HL-60 (cell line): ENCODE measurements around the gene FRMPD2.

Experiments
- POLR2AphosphoS5 ChIP-seq: IDR thresholded peaks from 2 replicates; pipeline ENCODE4 v1.6.1; 2012; ENCODE audit warnings: low read depth
- TF ChIP-seq, protein P1 (sequence below): IDR thresholded peaks from one replicate; pipeline ENCODE4 v1.5.1; 2011; ENCODE audit warnings: low read length, control low read depth, inconsistent platforms; ENCODE audit not compliant: insufficient read depth
- TF ChIP-seq, protein P2 (sequence below): IDR thresholded peaks from 2 replicates; pipeline ENCODE4 v1.6.1; 2012; ENCODE audit warnings: low read depth; ENCODE audit not compliant: insufficient replicate concordance

DNA sequence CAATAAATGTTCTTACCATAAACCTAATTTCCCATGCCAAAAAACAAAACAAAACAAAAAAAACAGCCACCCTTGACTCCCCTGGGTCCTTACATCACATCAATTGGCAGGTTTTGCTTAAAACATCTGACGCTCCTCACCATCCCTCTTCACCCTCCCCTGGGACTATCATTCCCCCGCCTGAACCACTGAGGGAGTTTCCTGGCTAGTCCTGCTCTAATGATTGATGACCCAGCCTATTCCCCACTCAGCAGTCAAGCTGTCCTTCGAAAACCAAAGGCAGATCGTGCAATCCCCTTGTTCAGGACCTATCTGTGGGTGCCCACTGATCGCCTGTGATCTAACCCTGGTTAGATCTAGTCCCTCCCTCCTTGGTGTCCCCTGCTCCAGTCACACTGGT is 11.2 kb upstream of the FRMPD2 start:
- TF ChIP-seq, protein P1, sequence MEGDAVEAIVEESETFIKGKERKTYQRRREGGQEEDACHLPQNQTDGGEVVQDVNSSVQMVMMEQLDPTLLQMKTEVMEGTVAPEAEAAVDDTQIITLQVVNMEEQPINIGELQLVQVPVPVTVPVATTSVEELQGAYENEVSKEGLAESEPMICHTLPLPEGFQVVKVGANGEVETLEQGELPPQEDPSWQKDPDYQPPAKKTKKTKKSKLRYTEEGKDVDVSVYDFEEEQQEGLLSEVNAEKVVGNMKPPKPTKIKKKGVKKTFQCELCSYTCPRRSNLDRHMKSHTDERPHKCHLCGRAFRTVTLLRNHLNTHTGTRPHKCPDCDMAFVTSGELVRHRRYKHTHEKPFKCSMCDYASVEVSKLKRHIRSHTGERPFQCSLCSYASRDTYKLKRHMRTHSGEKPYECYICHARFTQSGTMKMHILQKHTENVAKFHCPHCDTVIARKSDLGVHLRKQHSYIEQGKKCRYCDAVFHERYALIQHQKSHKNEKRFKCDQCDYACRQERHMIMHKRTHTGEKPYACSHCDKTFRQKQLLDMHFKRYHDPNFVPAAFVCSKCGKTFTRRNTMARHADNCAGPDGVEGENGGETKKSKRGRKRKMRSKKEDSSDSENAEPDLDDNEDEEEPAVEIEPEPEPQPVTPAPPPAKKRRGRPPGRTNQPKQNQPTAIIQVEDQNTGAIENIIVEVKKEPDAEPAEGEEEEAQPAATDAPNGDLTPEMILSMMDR: no peak
- TF ChIP-seq, protein P2, sequence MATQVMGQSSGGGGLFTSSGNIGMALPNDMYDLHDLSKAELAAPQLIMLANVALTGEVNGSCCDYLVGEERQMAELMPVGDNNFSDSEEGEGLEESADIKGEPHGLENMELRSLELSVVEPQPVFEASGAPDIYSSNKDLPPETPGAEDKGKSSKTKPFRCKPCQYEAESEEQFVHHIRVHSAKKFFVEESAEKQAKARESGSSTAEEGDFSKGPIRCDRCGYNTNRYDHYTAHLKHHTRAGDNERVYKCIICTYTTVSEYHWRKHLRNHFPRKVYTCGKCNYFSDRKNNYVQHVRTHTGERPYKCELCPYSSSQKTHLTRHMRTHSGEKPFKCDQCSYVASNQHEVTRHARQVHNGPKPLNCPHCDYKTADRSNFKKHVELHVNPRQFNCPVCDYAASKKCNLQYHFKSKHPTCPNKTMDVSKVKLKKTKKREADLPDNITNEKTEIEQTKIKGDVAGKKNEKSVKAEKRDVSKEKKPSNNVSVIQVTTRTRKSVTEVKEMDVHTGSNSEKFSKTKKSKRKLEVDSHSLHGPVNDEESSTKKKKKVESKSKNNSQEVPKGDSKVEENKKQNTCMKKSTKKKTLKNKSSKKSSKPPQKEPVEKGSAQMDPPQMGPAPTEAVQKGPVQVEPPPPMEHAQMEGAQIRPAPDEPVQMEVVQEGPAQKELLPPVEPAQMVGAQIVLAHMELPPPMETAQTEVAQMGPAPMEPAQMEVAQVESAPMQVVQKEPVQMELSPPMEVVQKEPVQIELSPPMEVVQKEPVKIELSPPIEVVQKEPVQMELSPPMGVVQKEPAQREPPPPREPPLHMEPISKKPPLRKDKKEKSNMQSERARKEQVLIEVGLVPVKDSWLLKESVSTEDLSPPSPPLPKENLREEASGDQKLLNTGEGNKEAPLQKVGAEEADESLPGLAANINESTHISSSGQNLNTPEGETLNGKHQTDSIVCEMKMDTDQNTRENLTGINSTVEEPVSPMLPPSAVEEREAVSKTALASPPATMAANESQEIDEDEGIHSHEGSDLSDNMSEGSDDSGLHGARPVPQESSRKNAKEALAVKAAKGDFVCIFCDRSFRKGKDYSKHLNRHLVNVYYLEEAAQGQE: no peak
- no peak for TF ChIP-seq POLR2AphosphoS5
